Measurements from ENCODE around the gene TRMT10B. TPM values are rescaled to one million over a fixed set of nuclear protein-coding genes. Genes with fewer than 3 reads are reported as not detected.
"Not testable (repeated sequence)": the region's sequence is repeated elsewhere in the genome, so short reads cannot be mapped to it uniquely, and the experiment has no call there.

Gene TRMT10B
- total RNA-seq, 3 donors from 2014 or later, result 7.2 to 14.8 (median 10.4) TPM

DNA sequence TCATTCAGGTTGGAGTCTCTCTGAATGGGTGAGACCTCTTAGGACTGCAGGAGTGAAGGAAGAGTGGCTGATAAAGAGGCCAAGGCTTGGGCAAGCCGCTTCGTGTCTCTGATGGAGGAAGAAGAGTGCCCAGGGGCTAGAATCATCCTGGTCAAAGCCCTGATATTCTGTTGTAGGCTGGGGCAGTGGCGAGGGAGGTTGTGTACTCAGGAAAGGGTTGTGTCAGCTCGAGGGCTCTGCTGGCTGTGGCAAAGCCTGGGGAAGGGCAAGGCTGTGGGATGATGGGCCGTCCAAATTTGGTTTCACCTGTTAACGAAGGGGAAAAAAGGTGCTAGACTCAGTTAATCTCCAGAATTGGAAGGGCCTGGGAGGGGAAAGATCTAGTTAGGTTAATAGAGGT is 2.4 kb upstream of the TRMT10B start:
- H3K9me3 ChIP-seq, result no peaks in the 10 kb centered on the region
- ATAC-seq (no peak), DNase-seq (no peak)
- no peak overlapping the region for H3K4me3 ChIP-seq
- peaks cover 6% of the 10 kb centered on the region for H3K4me1 ChIP-seq (ENCODE audit: low read depth)
- H3K36me3 ChIP-seq (ENCODE audit: low read depth), result no peaks in the 10 kb centered on the region
- TF ChIP-seq, protein P1, sequence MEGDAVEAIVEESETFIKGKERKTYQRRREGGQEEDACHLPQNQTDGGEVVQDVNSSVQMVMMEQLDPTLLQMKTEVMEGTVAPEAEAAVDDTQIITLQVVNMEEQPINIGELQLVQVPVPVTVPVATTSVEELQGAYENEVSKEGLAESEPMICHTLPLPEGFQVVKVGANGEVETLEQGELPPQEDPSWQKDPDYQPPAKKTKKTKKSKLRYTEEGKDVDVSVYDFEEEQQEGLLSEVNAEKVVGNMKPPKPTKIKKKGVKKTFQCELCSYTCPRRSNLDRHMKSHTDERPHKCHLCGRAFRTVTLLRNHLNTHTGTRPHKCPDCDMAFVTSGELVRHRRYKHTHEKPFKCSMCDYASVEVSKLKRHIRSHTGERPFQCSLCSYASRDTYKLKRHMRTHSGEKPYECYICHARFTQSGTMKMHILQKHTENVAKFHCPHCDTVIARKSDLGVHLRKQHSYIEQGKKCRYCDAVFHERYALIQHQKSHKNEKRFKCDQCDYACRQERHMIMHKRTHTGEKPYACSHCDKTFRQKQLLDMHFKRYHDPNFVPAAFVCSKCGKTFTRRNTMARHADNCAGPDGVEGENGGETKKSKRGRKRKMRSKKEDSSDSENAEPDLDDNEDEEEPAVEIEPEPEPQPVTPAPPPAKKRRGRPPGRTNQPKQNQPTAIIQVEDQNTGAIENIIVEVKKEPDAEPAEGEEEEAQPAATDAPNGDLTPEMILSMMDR (IDR thresholded peaks at IDR 0.05), result no peak
- intact Hi-C loops (cut with DNase I, micrococcal nuclease), result no loop called here

DNA sequence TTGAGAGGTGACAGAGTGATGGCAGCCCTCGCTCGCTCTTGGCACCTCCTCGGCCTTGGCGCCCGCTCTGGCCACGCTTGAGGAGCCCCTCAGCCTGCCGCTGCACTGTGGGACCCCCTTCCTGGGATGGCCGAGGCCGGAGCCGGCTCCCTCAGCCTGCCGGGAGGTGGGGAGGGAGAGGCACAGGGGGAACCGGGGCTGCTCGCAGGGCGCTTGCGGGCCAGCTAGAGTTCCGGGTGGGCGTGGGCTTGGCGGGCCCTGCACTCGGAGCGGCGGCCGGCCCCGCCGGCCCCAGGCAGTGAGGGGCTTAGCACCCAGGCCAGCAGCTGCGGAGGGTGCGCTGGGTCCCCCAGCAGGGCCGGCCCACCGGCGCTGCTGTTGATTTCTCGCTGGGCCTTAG is 1.9 kb upstream of the TRMT10B start:
- DNase-seq, result not testable (repeated sequence)

DNA sequence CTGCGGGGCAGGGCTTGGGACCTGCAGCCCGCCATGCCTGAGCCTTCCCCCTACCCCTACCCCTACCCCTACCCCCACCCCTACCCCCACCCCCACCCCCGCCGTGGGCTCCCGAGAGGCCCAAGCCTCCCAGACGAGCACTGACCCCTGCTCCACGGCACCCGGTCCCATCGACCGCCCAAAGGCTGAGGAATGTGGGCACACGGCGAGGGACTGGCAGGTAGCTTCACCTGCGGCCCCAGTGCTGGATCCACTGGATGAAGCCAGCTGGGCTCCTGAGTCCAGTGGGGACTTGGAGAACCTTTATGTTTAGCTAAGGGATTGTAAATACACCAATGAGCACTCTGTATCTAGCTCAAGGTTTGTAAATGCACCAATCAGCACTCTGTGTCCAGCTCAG is 1.5 kb upstream of the TRMT10B start:
- H3K36me3 ChIP-seq (ENCODE audit: low read depth); intact Hi-C loops (cut with DNase I, micrococcal nuclease); H3K4me1 ChIP-seq (ENCODE audit: low read depth); DNase-seq; H3K4me3 ChIP-seq; H3K9me3 ChIP-seq; ATAC-seq: not testable (repeated sequence)

More for the DNA sequence above, 1.9 kb upstream of the TRMT10B start:
- H3K4me3 ChIP-seq; H3K36me3 ChIP-seq (ENCODE audit: low read depth); intact Hi-C loops (cut with DNase I, micrococcal nuclease); H3K9me3 ChIP-seq; H3K4me1 ChIP-seq (ENCODE audit: low read depth); ATAC-seq: not testable (repeated sequence)

- TF ChIP-seq, protein P1 (IDR thresholded peaks at IDR 0.05), result no peak
These were observed 740 bp upstream of the TRMT10B start for GRCh38 chr9:37752642-37753488.

GRCh38 chr9:37758747-37759146 is 5.1 kb downstream of the TRMT10B start:
- Histone ChIP-seq H3K4me1 (ENCODE audit: low read depth) (peaks cover 6% of the 10 kb centered on the region), H3K9me3 (no peaks in the 10 kb centered on the region), H3K36me3 (ENCODE audit: low read depth) (no peaks in the 10 kb centered on the region), H3K4me3 (no peak overlapping the region)
- TF ChIP-seq, protein P1 (IDR thresholded peaks at IDR 0.05), result no peak
- DNase-seq (no peak), ATAC-seq (no peak)
- intact Hi-C loops (cut with DNase I, micrococcal nuclease), result no loop called here

More at GRCh38 chr9:37752642-37753488, 740 bp upstream of the TRMT10B start:
- intact Hi-C loops (cut with DNase I, micrococcal nuclease), result no loop called here
- H3K4me1 ChIP-seq (ENCODE audit: low read depth), result peaks cover 6% of the 10 kb centered on the region
- no peak for ATAC-seq
- no peaks in the 10 kb centered on the region for H3K9me3 ChIP-seq
- no peaks in the 10 kb centered on the region for H3K36me3 ChIP-seq (ENCODE audit: low read depth)
- peak in 1 of 3 donors; percentile 29 for DNase-seq
- peak overlapping the region; percentile 44 for H3K4me3 ChIP-seq

DNA sequence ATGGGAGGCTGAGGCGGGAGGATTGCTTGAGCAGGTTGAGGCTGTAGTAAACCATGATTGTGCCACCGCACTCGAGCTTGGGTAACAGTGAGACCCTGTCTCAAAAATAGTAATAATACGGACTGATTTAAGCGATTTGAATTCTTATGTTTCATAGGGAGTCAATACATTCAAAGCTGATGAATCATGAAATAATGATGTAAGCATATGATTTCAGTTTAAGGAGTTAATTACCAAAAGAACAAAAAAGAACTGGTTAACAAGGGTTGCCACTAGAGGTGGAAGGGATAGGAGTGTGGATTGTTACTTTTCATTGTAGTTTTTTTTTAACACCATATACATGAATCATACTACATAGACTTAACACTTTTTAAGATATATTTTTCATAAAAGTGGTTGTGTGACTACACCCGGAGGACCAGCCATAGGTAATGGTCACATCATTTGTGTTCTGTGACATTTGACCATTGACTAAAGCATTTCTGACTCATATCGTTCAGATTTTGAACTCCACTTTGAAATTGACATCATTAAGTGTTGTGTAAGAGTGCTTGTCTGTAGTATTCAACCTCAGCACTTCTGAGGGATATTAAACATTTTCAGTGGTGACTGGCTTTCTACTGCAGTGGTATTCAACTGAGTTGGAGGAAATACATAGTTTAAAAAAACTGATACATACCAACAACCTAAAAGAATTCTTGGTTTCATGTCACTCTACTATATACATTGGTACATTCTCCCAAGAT is 7.0 kb downstream of the TRMT10B start:
- H3K4me3 ChIP-seq, result no peak overlapping the region
- H3K9me3 ChIP-seq, result no peaks in the 10 kb centered on the region
- no peaks in the 10 kb centered on the region for H3K4me1 ChIP-seq (ENCODE audit: low read depth)
- H3K36me3 ChIP-seq (ENCODE audit: low read depth), result no peaks in the 10 kb centered on the region
- ATAC-seq, result no peak
- DNase-seq, result no peak
- TF ChIP-seq, protein P1 (IDR thresholded peaks at IDR 0.05), result no peak
- intact Hi-C loops (cut with DNase I, micrococcal nuclease), result no loop called here
